ENCODE results near the gene ZNF366. TPM values are rescaled to one million over a fixed set of nuclear protein-coding genes. Genes with fewer than 3 reads are reported as not detected.
"Not testable (repeated sequence)": the region's sequence is repeated elsewhere in the genome, so short reads cannot be mapped to it uniquely, and the experiment has no call there.

Gene ZNF366
- total RNA-seq, 3 donors from 2014 or later = not detected

GRCh38 chr5:72412283-72413055 lies 94.7 kb downstream of the ZNF366 start:
- Mint-ChIP-seq H3K9me3 (no peaks in the 10 kb centered on the region), H3K36me3 (ENCODE audit: insufficient read depth) (no peaks in the 10 kb centered on the region), H3K4me1 (ENCODE audit: low read depth) (no peaks in the 10 kb centered on the region), H3K4me3 (no peak overlapping the region), H3K27me3 (ENCODE audit: low read depth) (no peaks in the 10 kb centered on the region)
- ATAC-seq (no peak), DNase-seq (no peak)

- Mint-ChIP-seq H3K36me3 (ENCODE audit: insufficient read depth) (no peaks in the 10 kb centered on the region), H3K27me3 (ENCODE audit: low read depth) (peaks cover 2% of the 10 kb centered on the region), H3K4me3 (no peak overlapping the region), H3K9me3 (no peaks in the 10 kb centered on the region), H3K4me1 (ENCODE audit: low read depth) (no peaks in the 10 kb centered on the region)
- DNase-seq (no peak), ATAC-seq (no peak)
These were observed 96.4 kb downstream of the ZNF366 start for GRCh38 chr5:72410688-72411295.

GRCh38 chr5:72408603-72409002 lies 98.6 kb downstream of the ZNF366 start:
- no peaks in the 10 kb centered on the region for H3K36me3 Mint-ChIP-seq (ENCODE audit: insufficient read depth)
- no peak for DNase-seq
- no peak for ATAC-seq
- H3K27me3 Mint-ChIP-seq (ENCODE audit: low read depth) = peaks cover 2% of the 10 kb centered on the region
- no peaks in the 10 kb centered on the region for H3K4me1 Mint-ChIP-seq (ENCODE audit: low read depth)
- H3K9me3 Mint-ChIP-seq = no peaks in the 10 kb centered on the region
- H3K4me3 Mint-ChIP-seq = no peak overlapping the region

- H3K27me3 Mint-ChIP-seq (ENCODE audit: low read depth) = peaks cover 3% of the 10 kb centered on the region
- H3K4me1 Mint-ChIP-seq (ENCODE audit: low read depth) = no peaks in the 10 kb centered on the region
- DNase-seq (no peak), ATAC-seq (no peak)
- no peaks in the 10 kb centered on the region for H3K9me3 Mint-ChIP-seq
- H3K4me3 Mint-ChIP-seq = no peak overlapping the region
- H3K36me3 Mint-ChIP-seq (ENCODE audit: insufficient read depth) = peaks cover 1% of the 10 kb centered on the region
These were observed 99.1 kb downstream of the ZNF366 start for GRCh38 chr5:72408127-72408526.

- peaks cover 1% of the 10 kb centered on the region for H3K36me3 Mint-ChIP-seq (ENCODE audit: insufficient read depth)
- no peak for DNase-seq
- ATAC-seq = no peak
- no peaks in the 10 kb centered on the region for H3K4me1 Mint-ChIP-seq (ENCODE audit: low read depth)
- H3K9me3 Mint-ChIP-seq = no peaks in the 10 kb centered on the region
- H3K27me3 Mint-ChIP-seq (ENCODE audit: low read depth) = peaks cover 3% of the 10 kb centered on the region
- no peak overlapping the region for H3K4me3 Mint-ChIP-seq
These were observed 99.7 kb downstream of the ZNF366 start for GRCh38 chr5:72407541-72407940.

- H3K27me3 Mint-ChIP-seq (ENCODE audit: low read depth) = peaks cover 3% of the 10 kb centered on the region
These were observed 100.1 kb downstream of the ZNF366 start for GRCh38 chr5:72407078-72407477.

GRCh38 chr5:72404771-72405170 lies 102.4 kb downstream of the ZNF366 start:
- not testable (repeated sequence) for H3K4me3 Mint-ChIP-seq; DNase-seq; H3K36me3 Mint-ChIP-seq (ENCODE audit: insufficient read depth); ATAC-seq; H3K4me1 Mint-ChIP-seq (ENCODE audit: low read depth); H3K27me3 Mint-ChIP-seq (ENCODE audit: low read depth)
- peaks cover 15% of the 10 kb centered on the region for H3K9me3 Mint-ChIP-seq

More at GRCh38 chr5:72407078-72407477, 100.1 kb downstream of the ZNF366 start:
- peaks cover 1% of the 10 kb centered on the region for H3K36me3 Mint-ChIP-seq (ENCODE audit: insufficient read depth)
- H3K4me3 Mint-ChIP-seq = no peak overlapping the region
- DNase-seq = no peak
- H3K4me1 Mint-ChIP-seq (ENCODE audit: low read depth) = no peaks in the 10 kb centered on the region
- no peak for ATAC-seq
- peaks cover 3% of the 10 kb centered on the region for H3K9me3 Mint-ChIP-seq

GRCh38 chr5:72402959-72403628 lies 104.1 kb downstream of the ZNF366 start:
- H3K4me3 Mint-ChIP-seq = no peak overlapping the region
- H3K4me1 Mint-ChIP-seq (ENCODE audit: low read depth) = no peaks in the 10 kb centered on the region
- DNase-seq = no peak
- peaks cover 1% of the 10 kb centered on the region for H3K36me3 Mint-ChIP-seq (ENCODE audit: insufficient read depth)
- no peak for ATAC-seq
- peaks cover 15% of the 10 kb centered on the region for H3K9me3 Mint-ChIP-seq
- peaks cover 11% of the 10 kb centered on the region for H3K27me3 Mint-ChIP-seq (ENCODE audit: low read depth)

GRCh38 chr5:72402381-72402890 lies 104.8 kb downstream of the ZNF366 start:
- ATAC-seq (no peak), DNase-seq (no peak)
- H3K27me3 Mint-ChIP-seq (ENCODE audit: low read depth) = peaks cover 11% of the 10 kb centered on the region
- H3K4me1 Mint-ChIP-seq (ENCODE audit: low read depth) = no peaks in the 10 kb centered on the region
- peaks cover 15% of the 10 kb centered on the region for H3K9me3 Mint-ChIP-seq
- H3K4me3 Mint-ChIP-seq = no peak overlapping the region
- H3K36me3 Mint-ChIP-seq (ENCODE audit: insufficient read depth) = peaks cover 1% of the 10 kb centered on the region

GRCh38 chr5:72400950-72401349 lies 106.3 kb downstream of the ZNF366 start:
- DNase-seq = no peak
- Mint-ChIP-seq H3K27me3 (ENCODE audit: low read depth) (peaks cover 13% of the 10 kb centered on the region), H3K4me1 (ENCODE audit: low read depth) (no peaks in the 10 kb centered on the region), H3K36me3 (ENCODE audit: insufficient read depth) (peaks cover 1% of the 10 kb centered on the region), H3K9me3 (peaks cover 15% of the 10 kb centered on the region), H3K4me3 (no peak overlapping the region)
- no peak for ATAC-seq

- Mint-ChIP-seq H3K4me3 (no peak overlapping the region), H3K9me3 (peaks cover 15% of the 10 kb centered on the region), H3K4me1 (ENCODE audit: low read depth) (no peaks in the 10 kb centered on the region), H3K36me3 (ENCODE audit: insufficient read depth) (no peaks in the 10 kb centered on the region), H3K27me3 (ENCODE audit: low read depth) (peaks cover 11% of the 10 kb centered on the region)
- DNase-seq = no peak
- no peak for ATAC-seq
These were observed 109.4 kb downstream of the ZNF366 start for GRCh38 chr5:72397836-72398235.

- no peaks in the 10 kb centered on the region for H3K4me1 Mint-ChIP-seq (ENCODE audit: low read depth)
- no peak for ATAC-seq
These were observed 112.5 kb downstream of the ZNF366 start for GRCh38 chr5:72394688-72395087.

GRCh38 chr5:72393052-72393451 lies 114.2 kb downstream of the ZNF366 start:
- Mint-ChIP-seq H3K4me3 (no peak overlapping the region), H3K4me1 (ENCODE audit: low read depth) (no peaks in the 10 kb centered on the region), H3K36me3 (ENCODE audit: insufficient read depth) (no peaks in the 10 kb centered on the region), H3K27me3 (ENCODE audit: low read depth) (peaks cover 13% of the 10 kb centered on the region), H3K9me3 (no peaks in the 10 kb centered on the region)
- DNase-seq = no peak
- no peak for ATAC-seq

More at GRCh38 chr5:72394688-72395087, 112.5 kb downstream of the ZNF366 start:
- Mint-ChIP-seq H3K27me3 (ENCODE audit: low read depth) (peaks cover 17% of the 10 kb centered on the region), H3K9me3 (no peaks in the 10 kb centered on the region), H3K36me3 (ENCODE audit: insufficient read depth) (no peaks in the 10 kb centered on the region), H3K4me3 (no peak overlapping the region)
- DNase-seq = no peak
